ENCODE data around the gene TAS2R4.
"Not testable (repeated sequence)": the region's sequence is repeated elsewhere in the genome, so short reads cannot be mapped to it uniquely, and the experiment has no call there.

TAS2R4 gene

GRCh38 chr7:141822432-141822831 lies 46.0 kb downstream of the TAS2R4 start:
- not testable (repeated sequence) for DNase-seq (ENCODE audit: low read depth in 3 of 3, low spot score in 1 of 3)

All from stimulated activated CD4-positive, alpha-beta T cell treated with anti-CD3 and anti-CD28 coated beads, TNF-alpha, amount 100 ng/mL, for 1 hour (primary cell).